Epithelial cell of esophagus (primary cell): ENCODE results near the gene CNTNAP5.

Experiments
- DNase-seq: peaks from one replicate; pipeline ENCODE4 v3.0.0; 2010; ENCODE audit warnings: low read depth
- H3K4me3 ChIP-seq: 2 replicates; pipeline ENCODE4 v1.5.1; 2011; ENCODE audit warnings: mild to moderate bottlenecking, low read length, control low read depth
- TF ChIP-seq, protein P1 (sequence below): IDR thresholded peaks from 2 replicates; pipeline ENCODE4 v1.5.1; 2011; ENCODE audit warnings: low read depth, mild to moderate bottlenecking, low read length, control low read depth, inconsistent platforms; ENCODE audit not compliant: insufficient read depth; ENCODE audit errors: missing control alignments

Gene CNTNAP5

DNA sequence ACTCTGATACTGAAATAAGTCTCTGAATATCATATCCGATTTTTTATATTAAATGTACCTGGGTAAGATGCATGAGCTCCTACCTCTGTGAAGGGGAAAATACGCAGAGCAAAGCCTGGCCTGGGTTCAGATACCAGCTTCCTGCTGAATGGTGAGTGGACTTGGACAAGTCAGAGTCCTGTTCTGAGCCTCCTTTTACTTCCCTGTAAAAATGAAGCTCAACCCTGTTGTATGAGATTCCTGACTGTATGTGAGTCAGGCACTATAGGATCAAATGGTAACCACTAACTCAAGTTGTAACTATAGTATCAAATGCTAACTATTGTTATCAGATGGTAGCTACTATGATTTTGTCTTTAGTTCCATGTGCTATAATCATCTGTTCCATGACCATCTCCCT lies 561.7 kb downstream of the CNTNAP5 start:
- H3K4me3 ChIP-seq: no peak overlapping the region
- DNase-seq: no peak
- TF ChIP-seq, protein P1, sequence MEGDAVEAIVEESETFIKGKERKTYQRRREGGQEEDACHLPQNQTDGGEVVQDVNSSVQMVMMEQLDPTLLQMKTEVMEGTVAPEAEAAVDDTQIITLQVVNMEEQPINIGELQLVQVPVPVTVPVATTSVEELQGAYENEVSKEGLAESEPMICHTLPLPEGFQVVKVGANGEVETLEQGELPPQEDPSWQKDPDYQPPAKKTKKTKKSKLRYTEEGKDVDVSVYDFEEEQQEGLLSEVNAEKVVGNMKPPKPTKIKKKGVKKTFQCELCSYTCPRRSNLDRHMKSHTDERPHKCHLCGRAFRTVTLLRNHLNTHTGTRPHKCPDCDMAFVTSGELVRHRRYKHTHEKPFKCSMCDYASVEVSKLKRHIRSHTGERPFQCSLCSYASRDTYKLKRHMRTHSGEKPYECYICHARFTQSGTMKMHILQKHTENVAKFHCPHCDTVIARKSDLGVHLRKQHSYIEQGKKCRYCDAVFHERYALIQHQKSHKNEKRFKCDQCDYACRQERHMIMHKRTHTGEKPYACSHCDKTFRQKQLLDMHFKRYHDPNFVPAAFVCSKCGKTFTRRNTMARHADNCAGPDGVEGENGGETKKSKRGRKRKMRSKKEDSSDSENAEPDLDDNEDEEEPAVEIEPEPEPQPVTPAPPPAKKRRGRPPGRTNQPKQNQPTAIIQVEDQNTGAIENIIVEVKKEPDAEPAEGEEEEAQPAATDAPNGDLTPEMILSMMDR: no peak

DNA sequence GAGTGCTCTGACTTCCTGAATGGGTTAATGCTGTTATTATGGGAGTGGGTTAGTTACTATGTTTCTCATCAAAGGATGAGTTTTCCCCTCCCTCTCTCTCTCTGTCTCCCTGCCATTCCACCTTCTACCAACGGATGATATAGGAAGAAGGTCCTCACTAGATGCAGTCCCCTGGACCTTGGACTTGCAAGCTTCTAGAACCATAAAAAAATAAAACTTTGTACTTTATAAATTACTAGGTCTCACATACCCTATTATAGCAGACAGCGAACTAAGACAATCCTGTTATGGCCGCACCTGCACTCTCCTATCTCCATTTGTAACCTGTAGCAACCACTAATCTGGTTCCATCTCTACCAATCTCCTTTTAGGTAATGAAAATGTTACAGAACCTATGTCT lies 564.9 kb downstream of the CNTNAP5 start:
- no peak for DNase-seq
- TF ChIP-seq, protein P1: no peak
- H3K4me3 ChIP-seq: no peak overlapping the region

DNA sequence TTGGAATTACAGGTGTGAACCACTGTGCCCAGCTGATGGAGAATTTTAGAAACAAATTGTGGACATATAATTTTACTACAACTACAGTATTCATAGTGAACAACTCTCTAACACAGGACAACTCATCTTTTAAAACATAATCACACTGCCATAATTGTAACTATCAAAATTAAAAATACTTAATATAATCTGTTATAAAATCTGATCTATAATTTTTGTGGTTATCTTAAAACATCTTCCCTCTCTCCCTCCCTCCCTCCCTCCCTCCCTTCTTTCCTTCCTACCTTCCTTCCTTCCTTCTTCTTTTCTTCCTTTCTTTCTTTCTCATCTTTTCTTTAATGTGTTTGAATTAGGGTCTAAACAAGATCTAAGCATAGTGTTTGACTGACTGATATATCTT lies 577.7 kb downstream of the CNTNAP5 start:
- H3K4me3 ChIP-seq: no peak overlapping the region
- TF ChIP-seq, protein P1: no peak
- DNase-seq: no peak

DNA sequence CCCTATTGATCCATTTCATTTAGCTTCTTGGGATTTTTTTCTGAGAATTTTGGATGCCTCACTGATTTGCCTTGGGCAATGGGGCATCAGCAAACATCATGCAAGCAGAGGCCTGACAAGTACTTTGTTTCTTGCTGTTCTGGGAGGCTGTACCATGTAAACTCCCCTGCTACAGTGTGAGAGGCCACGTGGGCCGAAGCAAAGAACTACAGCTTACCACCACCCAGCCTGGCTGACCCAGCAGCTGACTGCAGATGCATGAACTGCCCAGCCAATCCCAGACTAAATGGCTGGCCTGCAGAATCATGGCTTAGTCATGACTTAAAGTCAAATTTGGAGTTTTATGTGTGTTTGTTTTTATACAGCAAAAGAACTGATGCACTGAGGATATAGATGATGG lies 579.9 kb downstream of the CNTNAP5 start:
- TF ChIP-seq, protein P1: no peak
- DNase-seq: no peak
- H3K4me3 ChIP-seq: no peak overlapping the region

DNA sequence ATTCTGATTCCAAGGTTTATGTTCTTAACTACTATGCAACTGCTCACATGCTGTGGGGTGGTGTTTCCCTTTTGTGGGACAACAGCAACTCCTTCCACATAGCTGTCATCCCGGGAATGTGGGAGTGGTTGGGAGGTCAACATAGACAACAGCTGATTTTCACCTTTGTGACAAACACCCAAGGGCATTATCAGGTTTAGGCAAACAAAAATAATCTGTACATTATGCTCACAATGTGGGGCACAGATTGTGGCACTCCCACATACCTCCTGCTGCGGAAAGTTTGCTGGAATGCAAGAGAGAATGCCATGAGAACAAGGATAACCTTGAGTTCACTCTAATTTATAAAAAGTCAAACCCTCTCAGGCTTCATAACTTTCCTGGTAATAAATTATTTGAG lies 582.6 kb downstream of the CNTNAP5 start:
- H3K4me3 ChIP-seq: no peak overlapping the region
- no peak for DNase-seq
- TF ChIP-seq, protein P1: no peak

DNA sequence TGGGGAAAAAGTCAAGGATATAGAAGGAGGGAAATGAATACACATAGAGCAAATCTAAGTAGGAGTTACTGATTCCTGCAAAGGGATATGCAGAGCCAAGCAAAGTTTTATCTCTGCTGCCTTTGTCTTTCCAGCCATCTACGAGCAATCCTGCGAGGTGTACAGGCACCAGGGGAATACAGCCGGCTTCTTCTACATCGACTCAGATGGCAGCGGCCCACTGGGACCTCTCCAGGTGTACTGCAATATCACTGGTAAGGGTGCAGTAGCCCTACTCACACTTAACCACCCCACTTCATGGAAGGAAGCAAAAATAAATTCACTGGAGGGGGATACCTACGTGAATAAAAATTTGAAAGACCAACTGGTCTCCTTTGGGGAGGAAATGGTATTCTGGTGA lies 584.6 kb downstream of the CNTNAP5 start:
- no peak overlapping the region for H3K4me3 ChIP-seq
- DNase-seq: no peak
- TF ChIP-seq, protein P1: no peak

DNA sequence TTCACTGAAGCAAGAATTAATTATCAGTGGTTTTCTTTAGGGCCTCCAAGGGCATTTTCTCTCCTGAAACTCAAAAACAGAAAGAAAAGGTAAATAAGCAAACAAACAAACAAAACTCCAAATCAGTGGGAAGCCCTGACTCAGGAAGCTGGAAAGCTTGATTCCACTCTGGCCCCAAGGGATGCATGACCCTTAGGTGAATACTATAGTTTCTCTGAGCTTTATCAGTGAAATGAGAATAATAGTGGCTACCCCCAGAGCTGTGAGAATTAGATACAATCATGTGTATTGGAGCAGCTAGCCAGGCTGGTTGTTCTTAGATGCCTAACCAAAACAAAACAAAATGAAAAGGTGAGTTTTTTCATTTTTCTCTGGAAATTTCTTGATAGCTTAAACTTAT lies 585.1 kb downstream of the CNTNAP5 start:
- no peak for DNase-seq
- H3K4me3 ChIP-seq: no peak overlapping the region
- TF ChIP-seq, protein P1: no peak
